Gastroesophageal sphincter (tissue), 3 donors: Measurements from ENCODE around the gene XXYLT1.

Experiments
- CTCF ChIP-seq, 4 experiments: fragments of 200-600 bp in 2 of 4; fragments of 450-650 bp in 2 of 4; sonication (generic) in 1 of 4; IDR thresholded peaks; one replicate each; pipeline ENCODE4 v1.5.1; 2017 to 2019; ENCODE audit warnings: antibody characterized with exemption in 4 of 4, mild to moderate bottlenecking in 2 of 4, moderate library complexity in 2 of 4
- POLR2A ChIP-seq, 2 donors: fragments of 450-650 bp; IDR thresholded peaks; one replicate each; pipeline ENCODE4 v1.6.1; 2017; ENCODE audit warnings: antibody characterized with exemption in 2 of 2, mild to moderate bottlenecking in 2 of 2, moderate library complexity in 1 of 2
- POLR2AphosphoS5 ChIP-seq: sonication (generic); formaldehyde crosslinking; IDR thresholded peaks from one replicate; pipeline ENCODE4 v1.6.1; 2017; ENCODE audit warnings: antibody characterized with exemption

- TF ChIP-seq CTCF (IDR thresholded peaks at IDR 0.05) (no peak), POLR2AphosphoS5 (no peak), POLR2A (IDR thresholded peaks at IDR 0.05) (no peak)
These were observed 111.2 kb downstream of the XXYLT1 start for GRCh38 chr3:195159814-195160165.
